Measurements from ENCODE around the gene PDK2. TPM values are rescaled to one million over a fixed set of nuclear protein-coding genes. Genes with fewer than 3 reads are reported as not detected.

Gene PDK2
- total RNA-seq (100 to 1,000 TPM in 2 of 4 donors, 10 to 100 TPM in 2; 79.3 to 213 (median 110) TPM), polyA plus RNA-seq (10 to 100 TPM; 50.3 to 99.4 (median 55.2) TPM)
- long read RNA-seq, donor 1, transcript PDK2-203 (11 exons, 3,440 nt) = major isoform, 57 of 80 reads
- long read RNA-seq, donor 1, partial matches to known transcripts = 6 of 80 reads
- long read RNA-seq, donor 1, other reads (novel, unspliced or antisense) = 14 of 80 reads
- long read RNA-seq, donor 2, transcript PDK2-206 (4 exons, 865 nt) = minor isoform, 5 of 251 reads
- long read RNA-seq, donor 2, transcript PDK2-203 (11 exons, 3,440 nt) = major isoform, 207 of 251 reads
- long read RNA-seq, donor 2, partial matches to known transcripts = 16 of 251 reads
- long read RNA-seq, donor 2, other reads (novel, unspliced or antisense) = 22 of 251 reads

GRCh38 chr17:50094753-50095619 lies at the start of gene PDK2:
PDK2 (plus strand) TSS chr17:50095351; CDS start chr17:50095436, 85 bp downstream.
- Histone ChIP-seq H3K36me3 (ENCODE audit: insufficient read depth in 1 of 2, low read depth in 1 of 2) (peaks cover 0 to 25% of the 10 kb centered on the region in 2 donors), H3K27me3 (ENCODE audit: insufficient read depth in 3 of 3, low read length in 2 of 3) (no peaks in the 10 kb centered on the region), H3K27ac (peak within 1 kb of the TSS; percentile 88), H3K4me3 (peak within 1 kb of the TSS; percentile 95), H3K4me1 (peaks cover 47% of the 10 kb centered on the region), H3K9me3 (no peaks in the 10 kb centered on the region)
- intact Hi-C loops (cut with DNase I) = loop anchor here (2.0 to 5.0 kb wide), 4 partner anchors 38 to 202 kb away; partner anchors contain the start of genes ITGA3 (in 1 of the 2) and SGCA (in 1 of the 2)
- ATAC-seq = peak; percentile 89 to 94 (median 90)
- peak; percentile 97 to 98 for DNase-seq
- WGBS, 3 donors = 1% methylated on average over 63 to 68 of the region's 68 CpGs
- TF ChIP-seq CTCF (IDR thresholded peaks at IDR 0.05) = no peak

GRCh38 chr17:50046179-50046578 lies 49.0 kb upstream of the PDK2 start:
- no peak for DNase-seq
- H3K9me3 ChIP-seq = no peaks in the 10 kb centered on the region
- no peaks in the 10 kb centered on the region for H3K27me3 ChIP-seq (ENCODE audit: insufficient read depth in 3 of 3, low read length in 2 of 3)
- no peak for ATAC-seq
- 84 to 96% (median 86%) methylated on average over 2 of the region's 2 CpGs for WGBS, 3 donors
- TF ChIP-seq CTCF (IDR thresholded peaks at IDR 0.05) = no peak
- intact Hi-C loops (cut with DNase I) = no loop called here
- H3K27ac ChIP-seq = no peak overlapping the region
- H3K36me3 ChIP-seq (ENCODE audit: insufficient read depth in 1 of 2, low read depth in 1 of 2) = no peaks in the 10 kb centered on the region
- H3K4me1 ChIP-seq = peaks cover 18% of the 10 kb centered on the region
- no peak overlapping the region for H3K4me3 ChIP-seq

DNA sequence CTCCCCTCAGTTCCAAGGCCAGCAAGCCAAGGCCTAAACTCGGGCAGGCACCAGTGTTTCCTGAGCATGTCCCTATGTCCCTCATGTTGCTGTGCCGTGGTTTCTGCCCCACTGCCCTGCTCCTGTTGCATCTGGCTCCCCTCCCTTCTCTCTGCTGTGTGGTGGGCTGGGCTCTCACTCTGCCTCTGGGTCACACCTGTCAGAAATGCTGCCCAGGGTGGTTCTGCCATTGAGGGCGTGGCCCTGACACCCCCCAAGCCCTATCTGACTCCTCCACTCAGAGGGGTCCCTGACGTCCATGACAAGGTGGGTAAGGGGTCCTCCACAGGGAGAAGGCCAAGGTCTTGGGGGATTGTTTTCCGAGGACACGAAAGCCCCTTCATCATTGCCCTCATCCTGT lies 48.5 kb upstream of the PDK2 start:
- no peak for ATAC-seq
- WGBS, 3 donors = 88% methylated on average over 6 of the region's 6 CpGs
- no peaks in the 10 kb centered on the region for H3K27me3 ChIP-seq (ENCODE audit: insufficient read depth in 3 of 3, low read length in 2 of 3)
- H3K4me3 ChIP-seq = no peak overlapping the region
- no peak for TF ChIP-seq CTCF (IDR thresholded peaks at IDR 0.05)
- intact Hi-C loops (cut with DNase I) = no loop called here
- peaks cover 18% of the 10 kb centered on the region for H3K4me1 ChIP-seq
- no peaks in the 10 kb centered on the region for H3K9me3 ChIP-seq
- DNase-seq = no peak
- no peak overlapping the region for H3K27ac ChIP-seq
- no peaks in the 10 kb centered on the region for H3K36me3 ChIP-seq (ENCODE audit: insufficient read depth in 1 of 2, low read depth in 1 of 2)

DNA sequence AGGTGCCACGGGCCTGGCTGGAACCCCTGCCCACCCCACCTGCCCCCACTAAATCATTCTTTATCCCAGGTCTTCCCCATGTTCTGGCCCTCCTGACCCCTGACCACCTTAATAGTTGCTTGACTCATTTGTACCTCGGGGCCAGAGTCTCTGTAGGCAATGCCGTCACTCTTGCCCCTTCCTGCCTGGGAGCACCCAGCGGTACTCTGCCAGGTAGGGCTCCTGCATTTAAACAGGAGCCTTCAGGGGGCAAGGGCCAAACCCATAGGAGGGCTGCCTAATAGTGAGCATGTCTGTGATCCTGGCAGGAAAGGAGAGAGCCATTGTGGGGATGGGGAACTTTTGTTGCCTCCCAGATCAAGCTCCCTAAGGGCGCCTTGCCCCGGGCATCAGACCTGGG lies 48.1 kb upstream of the PDK2 start:
- no peak overlapping the region for H3K27ac ChIP-seq
- H3K4me1 ChIP-seq = peaks cover 18% of the 10 kb centered on the region
- intact Hi-C loops (cut with DNase I) = no loop called here
- H3K36me3 ChIP-seq (ENCODE audit: insufficient read depth in 1 of 2, low read depth in 1 of 2) = no peaks in the 10 kb centered on the region
- no peak for ATAC-seq
- no peaks in the 10 kb centered on the region for H3K27me3 ChIP-seq (ENCODE audit: insufficient read depth in 3 of 3, low read length in 2 of 3)
- no peak overlapping the region for H3K4me3 ChIP-seq
- no peak for DNase-seq
- 86 to 92% (median 89%) methylated on average over 6 of the region's 6 CpGs for WGBS, 3 donors
- TF ChIP-seq CTCF (IDR thresholded peaks at IDR 0.05) = no peak
- no peaks in the 10 kb centered on the region for H3K9me3 ChIP-seq
